Panc1 (cell line): ENCODE data around the gene SFRP5. TPM values are rescaled to one million over a fixed set of nuclear protein-coding genes. Genes with fewer than 3 reads are reported as not detected.

ENCODE experiments used
- ATAC-seq: fragments of 200-7000 bp; cut with Tn5 transposase; 2 replicates; pipeline ENCODE4 v1.9.1; 2020; ENCODE audit warnings: mild to moderate bottlenecking, moderate library complexity
- BruUV-seq: library from RNA; stranded (reverse); fragments of 400-500 nt; replicated peaks from 2 replicates; lab custom pipeline; 2021; lab: Mats Ljungman, UMichigan
- CTCF ChIA-PET: fragments of 300-600 bp; sonication (Branson Sonifier 250); formaldehyde crosslinking; loops from one replicate; lab custom pipeline; 2022; ENCODE audit warnings: antibody characterized with exemption; lab: Charles Lee
- POLR2A ChIA-PET: fragments of 300-600 bp; sonication (Branson Sonifier 250); formaldehyde crosslinking; loops from one replicate; lab custom pipeline; 2022; ENCODE audit warnings: antibody characterized with exemption; lab: Charles Lee
- DNase-seq: peaks from one replicate; pipeline ENCODE4 v3.0.0-alpha.2; 2010; ENCODE audit warnings: low read depth, low spot score
- H3K27ac ChIP-seq: 2 replicates; pipeline ENCODE4 v1.5.1; 2011; ENCODE audit warnings: mild to moderate bottlenecking, low read length, inconsistent platforms
- H3K27me3 ChIP-seq: fragments of 200-500 bp; sonication (Bioruptor generic); 2 replicates; pipeline ENCODE4 v1.6.0; 2014; ENCODE audit warnings: low read length, inconsistent platforms; ENCODE audit not compliant: control insufficient read depth, insufficient read depth
- H3K36me3 ChIP-seq: fragments of 200-500 bp; sonication (Bioruptor generic); 2 replicates; pipeline ENCODE4 v1.5.1; 2014; ENCODE audit warnings: inconsistent platforms, mild to moderate bottlenecking, low read length, moderate library complexity; ENCODE audit not compliant: control insufficient read depth, insufficient read depth
- H3K4me1 ChIP-seq: 2 replicates; pipeline ENCODE4 v1.5.1; 2011; ENCODE audit warnings: inconsistent platforms, mild to moderate bottlenecking, low read length, moderate library complexity; ENCODE audit not compliant: control insufficient read depth, insufficient read depth
- H3K4me3 ChIP-seq, 2 experiments: 2 replicates each; pipeline ENCODE4 v1.5.1; 2011 to 2012; ENCODE audit warnings: low read depth in 2 of 2, low read length in 2 of 2, mild to moderate bottlenecking in 2 of 2, inconsistent platforms in 1 of 2, moderate library complexity in 1 of 2
- H3K9me3 ChIP-seq: fragments of 200-500 bp; sonication (Bioruptor generic); 2 replicates; pipeline ENCODE4 v1.5.1; 2014; ENCODE audit warnings: low read depth, mild to moderate bottlenecking, inconsistent platforms, low read length, moderate library complexity; ENCODE audit not compliant: control insufficient read depth, insufficient read depth
- POLR2AphosphoS5 ChIP-seq: IDR thresholded peaks from 2 replicates; pipeline ENCODE4 v1.6.1; 2012; ENCODE audit warnings: mild to moderate bottlenecking, low read depth, low read length, moderate library complexity
- REST ChIP-seq, 2 experiments: IDR thresholded peaks; 2 replicates each; pipeline ENCODE4 v1.6.1; 2011 to 2012; ENCODE audit warnings: low read depth in 2 of 2, control low read depth in 1 of 2, low read length in 1 of 2, mild to moderate bottlenecking in 1 of 2, moderate library complexity in 1 of 2; ENCODE audit not compliant: insufficient read depth in 1 of 2
- SIN3A ChIP-seq: IDR thresholded peaks from 2 replicates; pipeline ENCODE4 v1.6.1; 2012; ENCODE audit warnings: low read depth, mild to moderate bottlenecking, low read length, moderate library complexity, borderline replicate concordance; ENCODE audit not compliant: insufficient read depth
- TCF7L2 ChIP-seq: IDR thresholded peaks from 2 replicates; pipeline ENCODE4 v1.6.1; 2011; ENCODE audit warnings: mild to moderate bottlenecking, low read depth, low read length, inconsistent platforms
- in situ Hi-C: cut with HindIII; loops from 2 replicates; pipeline ENCODE4 v1.10.0; 2016; ENCODE audit warnings: low sequenced_read_pairs, low pct_unique_long_range_greater_than_20kb
- intact Hi-C: fragments of 100-400 bp; cut with micrococcal nuclease; formaldehyde crosslinking; loops from one replicate; pipeline ENCODE4 v1.10.0; 2022; ENCODE audit not compliant: unreplicated experiment
- total RNA-seq: library from RNA; stranded (reverse); gene quantifications from one replicate; pipeline ENCODE4 v1.2.1, GENCODE V29; 2021; ENCODE audit not compliant: unreplicated experiment
- TF ChIP-seq, protein P1 (sequence below): fragments of 450-650 bp; IDR thresholded peaks from 2 replicates; pipeline ENCODE4 v1.5.1; 2017; ENCODE audit warnings: mild to moderate bottlenecking

Gene SFRP5
- total RNA-seq, 1 experiment from 2014 or later = 0.64 TPM

GRCh38 chr10:97726636-97727178 is 45.1 kb downstream of the SFRP5 start:
- H3K36me3 ChIP-seq = no peaks in the 10 kb centered on the region
- H3K4me3 ChIP-seq = peak overlapping the region in 1 of 2 experiments; percentile 20; a peak in 2 of 4 replicates
- no peaks in the 10 kb centered on the region for H3K9me3 ChIP-seq
- in situ Hi-C loops = loop anchor here (5.0 kb wide), 1 partner anchor 39 kb away; the partner anchor contains the start of gene AVPI1
- TF ChIP-seq TCF7L2 (no peak), REST (IDR thresholded peaks at IDR 0.05; ENCODE audit: insufficient read depth in 1 of 2, low read depth in 2 of 2, low read length in 1 of 2) (no peak), POLR2AphosphoS5 (no peak), SIN3A (no peak)
- TF ChIP-seq, protein P1, sequence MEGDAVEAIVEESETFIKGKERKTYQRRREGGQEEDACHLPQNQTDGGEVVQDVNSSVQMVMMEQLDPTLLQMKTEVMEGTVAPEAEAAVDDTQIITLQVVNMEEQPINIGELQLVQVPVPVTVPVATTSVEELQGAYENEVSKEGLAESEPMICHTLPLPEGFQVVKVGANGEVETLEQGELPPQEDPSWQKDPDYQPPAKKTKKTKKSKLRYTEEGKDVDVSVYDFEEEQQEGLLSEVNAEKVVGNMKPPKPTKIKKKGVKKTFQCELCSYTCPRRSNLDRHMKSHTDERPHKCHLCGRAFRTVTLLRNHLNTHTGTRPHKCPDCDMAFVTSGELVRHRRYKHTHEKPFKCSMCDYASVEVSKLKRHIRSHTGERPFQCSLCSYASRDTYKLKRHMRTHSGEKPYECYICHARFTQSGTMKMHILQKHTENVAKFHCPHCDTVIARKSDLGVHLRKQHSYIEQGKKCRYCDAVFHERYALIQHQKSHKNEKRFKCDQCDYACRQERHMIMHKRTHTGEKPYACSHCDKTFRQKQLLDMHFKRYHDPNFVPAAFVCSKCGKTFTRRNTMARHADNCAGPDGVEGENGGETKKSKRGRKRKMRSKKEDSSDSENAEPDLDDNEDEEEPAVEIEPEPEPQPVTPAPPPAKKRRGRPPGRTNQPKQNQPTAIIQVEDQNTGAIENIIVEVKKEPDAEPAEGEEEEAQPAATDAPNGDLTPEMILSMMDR = no peak
- ATAC-seq = peak; percentile 76
- CTCF ChIA-PET = interaction anchor here (0.6 to 1.4 kb wide), 2 partner anchors 17 to 25 kb away, joined by 3 to 5 read pairs; no protein-coding TSS in a partner anchor
- no peaks in the 10 kb centered on the region; the same call in 1 of the 2 replicates for H3K4me1 ChIP-seq
- H3K27me3 ChIP-seq = no peaks in the 10 kb centered on the region
- no TSS peak for BruUV-seq
- POLR2A ChIA-PET = interaction anchor here (0.6 kb wide), 2 partner anchors 25 to 85 kb away, joined by 3 read pairs; no protein-coding TSS in a partner anchor
- no peak overlapping the region for H3K27ac ChIP-seq
- intact Hi-C loops = no loop called here
- peak; percentile 55 for DNase-seq

GRCh38 chr10:97724341-97724941 is 47.4 kb downstream of the SFRP5 start:
- Histone ChIP-seq H3K36me3 (no peaks in the 10 kb centered on the region), H3K27ac (no peak overlapping the region), H3K9me3 (no peaks in the 10 kb centered on the region), H3K4me3 (no peak overlapping the region), H3K27me3 (no peaks in the 10 kb centered on the region), H3K4me1 (no peaks in the 10 kb centered on the region)
- BruUV-seq = no TSS peak
- intact Hi-C loops (no loop called here), in situ Hi-C loops (no loop called here)
- no peak for ATAC-seq
- DNase-seq = no peak
- ChIA-PET POLR2A (interaction anchor here (0.5 to 1.0 kb wide), 2 partner anchors 12 to 40 kb away, joined by 3 to 13 read pairs; no protein-coding TSS in a partner anchor), CTCF (interaction anchor here (0.5 to 0.6 kb wide), 2 partner anchors 15 to 267 kb away, joined by 3 to 10 read pairs; no protein-coding TSS in a partner anchor)
- TF ChIP-seq, protein P1 = no peak
